ENCODE results near the gene ADCY3. TPM values are rescaled to one million over a fixed set of nuclear protein-coding genes. Genes with fewer than 3 reads are reported as not detected.

The ADCY3 gene
- total and polyA plus RNA-seq, 2 of the 4 experiments (the other 2 are of a cell fraction), result 17.4 to 46.1 TPM

- BruUV-seq (replicated peaks), result no TSS peak
- DNase-seq, result no peak
- peaks cover 0 to 9% of the 10 kb centered on the region in 2 experiments; a peak in 2 of 4 replicates for H3K79me1 ChIP-seq (ENCODE audit: low read depth in 1 of 2, low read length in 2 of 2)
- dilution Hi-C loops (cut with HindIII; ENCODE audit: low sequenced_read_pairs, unreplicated experiment), result no loop called here
- peak overlapping the region; percentile 10; the same call in 1 of the 2 replicates for H3K4ac ChIP-seq (ENCODE audit: low read depth, low read length)
- H3K9me3 ChIP-seq (ENCODE audit: control insufficient read depth, insufficient read depth, low read length), result no peaks in the 10 kb centered on the region
- ChIA-PET CTCF (no interaction called here), POLR2A (ENCODE audit: unreplicated experiment) (interaction anchor here (0.6 kb wide), 1 partner anchor 22 kb away, joined by 4 read pairs; no protein-coding TSS in a partner anchor)
- no peak overlapping the region for H3K27ac ChIP-seq (ENCODE audit: insufficient read depth, low read length)
- peak; percentile 33; the same call in 1 of the 2 replicates for ATAC-seq (ENCODE audit: low read depth)
- in situ Hi-C loops (cut with MboI; ENCODE audit: low sequenced_read_pairs), result no loop called here
- no peak overlapping the region for H2AFZ ChIP-seq (replicated peaks; ENCODE audit: low read length, poor library complexity)
- H3K9ac ChIP-seq (ENCODE audit: low read depth, low read length), result no peak overlapping the region
- no peaks in the 10 kb centered on the region for H4K20me1 ChIP-seq (ENCODE audit: insufficient read depth, low read length)
- TF ChIP-seq RAD21 (IDR thresholded peaks at IDR 0.05; ENCODE audit: low read length) (no peak), RCOR1 (IDR thresholded peaks at IDR 0.05; ENCODE audit: insufficient replicate concordance, low read length) (no peak), USF2 (IDR thresholded peaks at IDR 0.05; ENCODE audit: low read depth, low read length) (no peak), MAFK (IDR thresholded peaks at IDR 0.05; ENCODE audit: low read depth, low read length) (no peak), CEBPB (IDR thresholded peaks at IDR 0.05; ENCODE audit: low read depth, low read length) (no peak), FOS (IDR thresholded peaks at IDR 0.05; ENCODE audit: low read depth, low read length) (no peak), CTCF (conservative IDR thresholded peaks at IDR 0.05; ENCODE audit: low read depth, low read length) (no peak), ELK1 (IDR thresholded peaks at IDR 0.05; ENCODE audit: borderline replicate concordance, low read depth, low read length) (no peak), CHD1 (IDR thresholded peaks at IDR 0.05; ENCODE audit: low read depth, low read length) (no peak), SMC3 (IDR thresholded peaks at IDR 0.05; ENCODE audit: low read depth, low read length) (no peak), MXI1 (IDR thresholded peaks at IDR 0.05; ENCODE audit: borderline replicate concordance, low read depth, low read length) (no peak), RFX5 (IDR thresholded peaks at IDR 0.05; ENCODE audit: low read depth, low read length) (no peak), POLR2A (IDR thresholded peaks at IDR 0.05; ENCODE audit: low read depth, low read length) (no peak), NFE2L2 (IDR thresholded peaks at IDR 0.05; ENCODE audit: low read depth, low read length) (no peak)
- no peak overlapping the region for H3K18ac ChIP-seq (ENCODE audit: low read depth, low read length)
- H3K23ac ChIP-seq (ENCODE audit: low read depth, low read length), result no peak overlapping the region
- peaks cover 7% of the 10 kb centered on the region for H3K9me1 ChIP-seq (ENCODE audit: insufficient read depth, low read length)
- H4K5ac ChIP-seq (ENCODE audit: low read depth, low read length), result no peak overlapping the region
- no peak overlapping the region; a peak in 1 of 4 replicates for H4K8ac ChIP-seq (ENCODE audit: low read depth in 2 of 2, low read length in 2 of 2)
- H2BK15ac ChIP-seq (ENCODE audit: low read depth, low read length), result no peak overlapping the region
- 0 out of 2 replicates have a peak overlapping the region, but pooled peaks have one; percentile 18 for H4K91ac ChIP-seq (ENCODE audit: insufficient read depth, low read depth, low read length)
- intact Hi-C loops (cut with micrococcal nuclease), result no loop called here
- H2AK9ac ChIP-seq (replicated peaks; ENCODE audit: low read depth, low read length, poor library complexity), result peak overlapping the region; percentile 20
- H2BK20ac ChIP-seq (ENCODE audit: low read depth, low read length), result no peak overlapping the region
- H2BK5ac ChIP-seq (ENCODE audit: low read depth, low read length, poor library complexity, severe bottlenecking), result no peak overlapping the region
- no peak overlapping the region for H3K4me2 ChIP-seq (ENCODE audit: low read depth, low read length)
- H3K27me3 ChIP-seq (ENCODE audit: control insufficient read depth, insufficient read depth, low read length), result no peaks in the 10 kb centered on the region
- H3K4me3 ChIP-seq (ENCODE audit: insufficient read depth, low read depth, low read length), result no peak overlapping the region
- WGBS, 2 experiments (ENCODE audit: extremely low coverage in 2 of 2, insufficient read length in 1 of 2), result no CpG with 5 or more reads among the region's 7 CpGs
- no peaks in the 10 kb centered on the region for H3K36me3 ChIP-seq (ENCODE audit: control insufficient read depth, insufficient read depth, low read length)
- H3K56ac ChIP-seq (ENCODE audit: extremely low read depth, insufficient read depth, low read length), result no peak overlapping the region
- H3K14ac ChIP-seq (replicated peaks; ENCODE audit: low read depth, low read length), result peak overlapping the region; percentile 28; the same call in 1 of the 2 replicates
- no peak overlapping the region for H2BK120ac ChIP-seq (ENCODE audit: low read depth, low read length)
- H3K4me1 ChIP-seq (ENCODE audit: control insufficient read depth, insufficient read depth, low read length), result peaks cover 13% of the 10 kb centered on the region
- peak overlapping the region; percentile 23; the same call in 1 of the 2 replicates for H2AK5ac ChIP-seq (ENCODE audit: low read depth, low read length)
These were observed 69.1 kb downstream of the ADCY3 start for GRCh38 chr2:24850944-24851343.

All from IMR-90 (cell line).